Stimulated activated CD4-positive, alpha-beta T cell treated with anti-CD3 and anti-CD28 coated beads, Interleukin-4, amount 100 ng/mL, for 48 hours (primary cell): ENCODE measurements around the gene NEDD8.
A peak's percentile ranks its signal among the peaks of the same experiment; 100 is the strongest.
"Not testable (repeated sequence)": the region's sequence is repeated elsewhere in the genome, so short reads cannot be mapped to it uniquely, and the experiment has no call there.

Experiments
- DNase-seq, 2 donors: peaks; one replicate each; pipeline ENCODE4 v3.0.0-alpha.2; 2020; ENCODE audit warnings: low read depth in 2 of 2

Gene NEDD8

DNA sequence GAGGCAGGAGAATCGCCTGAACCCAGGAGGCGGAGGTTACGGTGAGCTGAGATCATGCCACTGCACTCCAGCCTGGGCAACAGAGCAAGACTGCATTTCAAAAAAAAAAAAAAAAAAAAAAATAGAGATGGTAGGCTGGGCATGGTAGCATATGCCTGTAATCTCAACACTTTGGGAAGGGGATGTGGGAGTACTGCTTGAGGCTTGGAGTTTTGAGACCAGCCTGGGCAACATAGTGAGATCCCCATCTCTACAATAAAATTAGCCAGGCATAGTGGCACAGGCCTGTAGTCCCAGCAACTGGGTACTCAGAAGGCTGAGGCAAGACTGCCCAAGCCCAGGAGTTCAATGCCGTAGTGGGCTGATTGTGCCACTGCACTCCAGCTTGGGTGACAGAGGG lies 9.2 kb downstream of the NEDD8 start:
- not testable (repeated sequence) for DNase-seq

DNA sequence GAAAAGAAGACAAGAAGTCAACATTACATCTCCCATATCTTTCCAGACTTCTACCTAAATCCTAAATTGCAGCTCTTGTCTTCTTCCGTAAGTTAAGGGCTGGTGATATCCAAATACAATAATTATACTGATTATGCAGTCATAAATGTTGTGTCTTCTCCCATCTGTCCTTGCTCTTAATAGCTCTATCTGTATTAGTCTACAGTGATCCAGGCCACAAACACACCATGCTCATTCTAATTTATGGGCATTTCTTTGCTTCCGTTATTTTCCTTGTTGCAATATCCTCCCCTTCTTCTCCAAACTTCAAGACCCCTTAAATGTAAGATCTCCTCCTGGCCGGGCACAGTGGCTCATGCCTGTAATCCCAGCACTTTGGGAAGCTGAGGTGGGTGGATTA lies 12.6 kb downstream of the NEDD8 start:
- no peak for DNase-seq

DNA sequence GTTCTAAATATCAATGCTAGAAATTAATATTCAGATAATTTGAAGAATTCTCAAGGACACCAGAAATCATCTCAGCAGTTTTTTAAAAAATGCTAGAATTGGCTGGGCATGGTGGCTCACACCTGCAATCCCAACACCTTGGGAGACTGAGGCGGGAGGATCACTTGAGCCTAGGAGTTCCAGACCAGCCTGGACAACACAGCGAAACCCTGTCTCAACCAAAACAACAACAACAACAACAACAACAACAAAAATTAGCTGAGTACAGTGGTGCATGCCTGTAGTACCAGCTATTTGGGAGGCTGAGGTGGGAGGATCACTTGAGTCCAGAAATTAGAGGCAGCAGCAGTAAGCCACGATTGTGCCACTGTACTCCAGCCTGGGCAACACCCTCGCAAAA lies 13.1 kb downstream of the NEDD8 start:
- DNase-seq: no peak

GRCh38 chr14:24216876-24217275 lies 15.3 kb downstream of the NEDD8 start:
- not testable (repeated sequence) for DNase-seq

DNA sequence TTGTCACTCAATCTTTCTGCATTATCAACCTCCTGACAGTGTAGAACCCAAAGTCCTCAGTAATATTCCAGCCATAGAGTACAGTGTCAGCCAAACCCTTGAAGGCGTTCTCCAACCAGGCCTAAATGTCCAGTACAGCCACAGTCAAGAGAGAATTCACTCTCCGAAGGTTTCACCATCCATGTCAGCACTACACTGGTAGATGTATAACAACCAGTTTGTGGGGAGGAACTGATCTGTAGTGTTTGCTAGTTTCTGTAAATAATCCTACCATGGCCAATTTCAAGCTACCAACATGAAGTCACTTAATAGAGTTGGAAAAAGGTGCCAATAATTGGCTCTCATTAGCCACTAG lies 15.8 kb downstream of the NEDD8 start:
- no peak for DNase-seq

GRCh38 chr14:24215495-24216344 lies 16.4 kb downstream of the NEDD8 start, which contains the start of gene MDP1:
Gene MDP1, minus strand, starts transcription at chr14:24216066. Its CDS starts 111 bp downstream, at chr14:24215955.
- DNase-seq: peak; percentile 71 to 79

DNA sequence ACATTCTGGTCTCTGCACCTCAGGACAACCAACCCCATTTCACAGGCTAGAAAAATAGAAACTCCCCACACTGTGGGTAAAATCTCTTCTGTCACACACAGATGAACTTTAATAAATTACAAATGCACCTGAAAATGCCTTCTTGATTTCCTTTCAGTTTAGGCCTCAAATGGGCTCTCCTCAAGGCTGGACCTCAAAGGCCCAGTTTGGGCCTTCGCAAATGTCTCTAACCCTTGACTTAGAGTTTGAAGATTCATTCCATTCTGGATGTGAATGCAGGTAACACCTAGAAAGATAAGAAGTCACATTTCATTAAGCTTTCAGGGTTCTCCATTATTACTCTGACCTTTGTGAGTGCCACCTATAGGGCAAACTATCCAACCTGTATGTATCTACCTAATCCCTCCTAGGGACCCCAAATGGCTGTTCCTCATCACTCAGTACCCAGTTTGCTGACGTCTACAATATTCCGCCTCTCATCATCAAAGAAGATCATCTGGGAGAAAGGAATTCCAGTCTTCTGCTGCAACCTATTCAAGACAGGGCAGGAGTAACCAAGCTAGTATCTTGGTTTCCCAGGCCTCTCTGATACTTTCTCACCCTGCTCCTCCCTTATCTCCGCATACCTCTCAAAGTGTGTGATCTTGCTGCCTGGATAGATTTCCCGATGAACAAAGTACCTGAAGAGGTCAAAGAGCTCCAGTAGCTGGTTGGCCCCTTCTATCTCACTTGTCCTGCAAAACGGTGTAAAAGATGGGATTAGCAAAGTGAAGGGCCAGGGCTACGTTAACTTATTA lies 18.1 kb downstream of the NEDD8 start:
- DNase-seq: no peak

- DNase-seq: peak; percentile 93 to 97
Observed at GRCh38 chr14:24212924-24213865, 19.0 kb downstream of the NEDD8 start, which contains the start of gene CHMP4A. Gene CHMP4A, minus strand, starts transcription at chr14:24213488. Its CDS starts 49 bp downstream, at chr14:24213439.

GRCh38 chr14:24211311-24211710 lies 20.9 kb downstream of the NEDD8 start:
- DNase-seq: no peak

- no peak for DNase-seq
Observed at GRCh38 chr14:24207625-24208024, 24.5 kb downstream of the NEDD8 start.

- no peak for DNase-seq
Observed at GRCh38 chr14:24207104-24207551, 25.0 kb downstream of the NEDD8 start.

DNA sequence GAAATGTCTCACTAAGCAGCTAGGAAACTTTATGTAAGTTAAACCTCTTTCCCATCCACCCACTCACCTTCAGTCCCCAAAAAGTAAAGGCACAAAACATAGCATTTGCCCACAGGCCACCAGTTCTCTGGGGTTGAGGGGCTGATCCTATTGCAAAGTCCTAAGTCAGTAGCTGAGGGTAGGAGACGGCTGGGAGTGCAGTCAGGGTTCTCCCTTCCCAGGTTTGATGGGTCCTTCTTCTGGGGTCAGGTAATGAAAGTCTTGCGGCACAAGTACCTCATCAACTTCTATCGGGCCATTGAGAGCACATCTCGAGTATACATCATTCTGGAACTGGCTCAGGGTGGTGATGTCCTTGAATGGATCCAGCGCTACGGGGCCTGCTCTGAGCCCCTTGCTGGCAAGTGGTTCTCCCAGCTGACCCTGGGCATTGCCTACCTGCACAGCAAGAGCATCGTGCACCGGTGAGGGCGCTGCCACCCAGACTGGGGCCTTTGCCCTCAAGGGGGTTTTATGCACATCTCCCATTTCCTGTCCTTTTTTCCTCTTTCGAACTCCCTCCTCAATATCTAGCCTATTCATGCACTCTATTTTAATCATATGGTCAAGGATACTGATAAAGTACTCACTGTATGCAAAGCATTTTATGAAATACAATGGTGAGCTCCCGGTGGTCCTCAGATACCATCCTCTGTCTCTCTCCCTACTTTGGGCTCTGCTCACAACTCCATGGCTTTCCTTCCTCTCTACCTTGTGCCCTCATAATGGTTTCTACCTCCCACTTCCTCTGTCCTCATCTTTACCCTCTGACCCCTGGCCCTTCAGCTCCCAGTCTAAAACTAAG lies 25.7 kb downstream of the NEDD8 start:
- no peak for DNase-seq

DNA sequence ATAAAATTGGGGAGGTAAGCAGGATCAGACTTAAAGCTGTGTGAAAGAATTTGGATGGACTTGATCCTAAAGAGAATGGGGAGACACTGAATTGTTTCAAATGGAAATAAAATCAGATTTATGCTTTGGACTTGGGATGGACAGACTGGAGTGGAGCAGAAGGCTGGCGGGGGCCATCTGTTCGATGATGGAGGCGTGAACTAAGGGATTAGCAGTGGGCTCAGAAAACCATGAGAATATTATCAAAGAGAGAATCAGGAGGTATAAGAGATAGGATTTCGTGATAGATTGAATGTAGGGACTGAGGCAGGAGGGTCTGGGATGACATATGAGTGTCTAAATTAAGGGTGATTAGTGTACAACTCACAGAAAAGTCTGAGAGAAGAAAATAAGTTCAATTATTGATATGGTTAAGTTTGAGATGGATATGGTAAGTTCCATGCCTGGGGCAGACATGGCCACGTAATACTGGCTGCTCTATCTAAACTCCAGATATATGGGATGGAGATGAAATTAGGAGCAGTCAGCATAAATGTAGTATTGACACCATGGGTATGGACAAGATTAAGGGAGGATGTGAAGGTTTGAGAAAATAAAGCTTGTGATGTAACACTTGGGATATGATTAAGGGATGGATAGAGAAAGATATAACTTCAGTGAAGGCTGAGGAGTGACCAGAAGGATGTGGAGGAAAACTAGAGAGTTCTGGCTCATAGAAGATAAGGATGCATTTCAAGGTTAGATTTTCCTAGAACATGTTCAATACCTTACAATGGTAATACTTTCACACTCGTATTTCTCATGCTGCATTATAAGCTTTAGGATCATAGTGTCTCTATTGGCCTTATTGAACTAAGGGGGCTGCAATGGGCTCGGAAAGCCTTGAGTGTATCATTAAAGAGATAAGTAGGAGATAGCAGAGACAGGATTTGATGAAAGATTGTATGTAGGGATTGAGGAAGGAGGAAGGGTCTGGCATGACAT lies 27.7 kb downstream of the NEDD8 start:
- DNase-seq: no peak

DNA sequence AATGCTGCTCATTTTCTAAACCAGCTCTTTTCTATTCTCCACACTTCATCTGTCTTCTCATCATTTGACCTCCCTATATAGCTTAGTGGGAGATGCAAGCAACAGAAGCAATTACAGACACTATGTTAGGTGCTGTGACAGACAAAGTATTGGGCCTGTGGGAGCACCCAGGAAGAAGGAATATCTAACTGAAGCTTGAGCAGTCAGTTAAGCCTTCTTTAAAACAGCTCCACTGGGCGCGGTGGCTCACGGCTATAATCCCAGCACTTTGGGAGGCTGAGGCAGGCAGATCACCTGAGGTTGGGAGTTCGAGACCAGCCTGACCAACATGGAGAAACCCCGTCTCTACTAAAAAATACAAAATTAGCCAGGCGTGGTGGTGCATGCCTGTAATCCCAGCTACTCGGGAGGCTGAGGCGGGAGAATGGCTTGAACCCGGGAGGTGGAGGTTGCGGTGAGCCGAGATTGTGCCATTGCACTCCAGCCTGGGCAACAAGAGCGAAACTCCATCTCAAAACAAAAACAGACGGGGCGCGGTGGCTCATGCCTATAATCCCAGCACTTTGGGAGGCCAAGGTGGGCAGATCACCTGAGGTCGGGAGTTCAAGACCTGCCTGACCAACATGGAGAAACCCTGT lies 28.8 kb downstream of the NEDD8 start:
- not testable (repeated sequence) for DNase-seq

DNA sequence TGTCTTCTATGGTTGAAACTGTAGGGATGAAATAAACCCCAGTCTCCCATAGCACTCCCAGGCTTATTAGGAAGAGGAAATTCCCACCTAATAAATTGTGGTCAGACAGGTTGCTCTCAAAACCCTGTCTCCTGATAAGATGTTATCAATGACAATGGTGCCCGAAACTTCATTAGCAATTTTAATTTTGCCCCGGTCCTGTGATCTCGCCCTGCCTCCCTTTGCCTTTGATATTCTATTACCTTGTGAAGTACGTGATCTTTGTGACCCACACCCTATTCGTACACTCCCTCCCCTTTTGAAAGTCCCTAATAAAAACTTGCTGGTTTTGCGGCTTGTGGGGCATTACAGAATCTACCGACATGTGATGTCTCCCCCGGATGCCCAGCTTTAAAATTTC lies 29.6 kb downstream of the NEDD8 start:
- not testable (repeated sequence) for DNase-seq

DNA sequence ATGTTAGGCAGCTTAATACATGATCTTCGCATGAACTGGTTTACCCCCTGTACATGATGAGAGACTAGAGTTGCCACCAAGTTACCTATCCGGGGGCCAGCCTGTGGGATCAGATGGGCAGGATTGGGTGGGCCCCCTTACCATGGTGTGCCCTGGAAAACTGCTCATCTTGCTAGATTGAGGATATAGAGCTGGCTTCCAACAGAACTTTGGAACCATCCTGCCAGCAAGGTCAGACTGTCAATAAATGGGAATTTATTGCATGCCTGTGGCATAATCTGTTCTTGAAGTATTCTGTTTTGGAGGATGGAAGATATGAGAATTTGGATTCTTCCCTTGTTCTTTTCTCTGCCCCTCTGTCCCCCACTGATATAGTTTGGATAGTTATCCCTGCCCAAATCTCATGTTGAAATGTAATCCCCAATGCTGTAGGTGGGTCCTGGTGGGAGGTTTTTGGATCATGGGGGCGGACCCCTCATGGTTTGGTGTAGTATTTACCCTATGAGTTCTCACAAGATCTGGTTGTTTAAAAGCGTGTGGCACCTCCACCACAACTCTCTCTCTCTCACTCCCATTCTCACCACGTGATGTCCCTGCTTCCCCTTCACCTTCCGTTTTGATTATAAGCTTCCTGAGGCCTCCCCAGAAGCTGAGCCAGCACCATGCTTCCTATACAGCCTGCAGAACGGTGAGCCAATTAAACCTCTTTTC lies 33.2 kb downstream of the NEDD8 start:
- DNase-seq: no peak

DNA sequence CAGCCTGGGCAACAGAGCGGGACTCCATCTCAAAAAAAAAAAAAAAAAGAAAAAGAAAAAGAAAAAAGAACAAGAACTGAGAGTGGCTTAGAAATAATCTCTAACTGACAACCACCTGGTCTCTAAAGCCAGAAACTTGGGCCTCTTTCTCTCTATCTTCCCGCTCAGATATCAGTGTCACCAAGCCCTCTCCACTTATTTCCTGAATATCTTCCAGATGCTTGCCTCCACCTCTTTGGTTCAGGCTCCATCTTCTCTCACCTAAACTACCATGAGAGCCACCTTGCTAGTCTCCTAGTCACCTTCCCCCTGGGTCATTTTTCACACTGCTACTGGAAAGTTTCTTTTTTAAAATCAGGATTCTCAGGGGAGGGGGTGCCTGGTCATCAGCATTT lies 35.1 kb downstream of the NEDD8 start:
- DNase-seq: no peak
